GM23338 (cell line): Measurements from ENCODE around the gene TRIM21. TPM values are rescaled to one million over a fixed set of nuclear protein-coding genes. Genes with fewer than 3 reads are reported as not detected.

Source experiments
- ATAC-seq: fragments of 200-7000 bp; cut with Tn5 transposase; 3 replicates; pipeline ENCODE4 v1.9.1; 2020
- DNase-seq: peaks from one replicate; pipeline ENCODE4 v3.0.0-alpha.2; 2015; ENCODE audit warnings: low spot score
- H2AFZ ChIP-seq: fragments of 200-600 bp; sonication (generic); 2 replicates; pipeline ENCODE4 v1.8.0; 2016; ENCODE audit warnings: antibody characterized with exemption, mild to moderate bottlenecking, moderate library complexity
- H3F3A ChIP-seq: fragments of 200-600 bp; sonication (generic); replicated peaks from 2 replicates; pipeline ENCODE4 v1.8.0; 2017; ENCODE audit warnings: antibody characterized with exemption, mixed run types, low read depth
- H3K27ac ChIP-seq: fragments of 200-600 bp; sonication (generic); 2 replicates; pipeline ENCODE4 v1.6.1; 2016; ENCODE audit warnings: low read depth
- H3K27me3 ChIP-seq: fragments of 200-600 bp; sonication (generic); 2 replicates; pipeline ENCODE4 v1.8.0; 2016; ENCODE audit warnings: mild to moderate bottlenecking, mixed run types, moderate library complexity; ENCODE audit not compliant: insufficient read depth
- H3K36me3 ChIP-seq: fragments of 200-600 bp; sonication (generic); 2 replicates; pipeline ENCODE4 v1.8.0; 2016; ENCODE audit warnings: mild to moderate bottlenecking; ENCODE audit not compliant: insufficient read depth
- H3K4me1 ChIP-seq: fragments of 200-600 bp; sonication (generic); 2 replicates; pipeline ENCODE4 v1.8.0; 2016; ENCODE audit warnings: mild to moderate bottlenecking, moderate library complexity; ENCODE audit not compliant: insufficient read depth
- H3K4me2 ChIP-seq: fragments of 200-600 bp; sonication (generic); 2 replicates; pipeline ENCODE4 v1.7.1; 2017; ENCODE audit warnings: mixed run types
- H3K4me3 ChIP-seq: fragments of 200-600 bp; sonication (generic); 2 replicates; pipeline ENCODE4 v1.6.1; 2016; ENCODE audit warnings: mixed run types
- H3K79me2 ChIP-seq: fragments of 200-600 bp; sonication (generic); replicated peaks from 2 replicates; pipeline ENCODE4 v1.8.0; 2017; ENCODE audit warnings: mild to moderate bottlenecking; ENCODE audit not compliant: insufficient read depth
- H3K9me2 ChIP-seq: fragments of 200-600 bp; sonication (generic); 2 replicates; pipeline ENCODE4 v1.8.0; 2017; ENCODE audit not compliant: insufficient read depth
- H4K20me1 ChIP-seq: fragments of 200-600 bp; sonication (generic); replicated peaks from 2 replicates; pipeline ENCODE4 v1.8.0; 2017; ENCODE audit warnings: mild to moderate bottlenecking; ENCODE audit not compliant: insufficient read depth
- H3K27ac Mint-ChIP-seq: 2 replicates; pipeline ENCODE4 v1.8.0; 2020; ENCODE audit warnings: inconsistent platforms, mild to moderate bottlenecking, moderate library complexity, mixed read lengths
- H3K27me3 Mint-ChIP-seq: 3 replicates; pipeline ENCODE4 v1.8.0; 2022; ENCODE audit warnings: low read depth, mild to moderate bottlenecking, moderate library complexity, mixed read lengths, inconsistent platforms; ENCODE audit not compliant: insufficient read depth, poor library complexity
- H3K36me3 Mint-ChIP-seq: 3 replicates; pipeline ENCODE4 v1.8.0; 2021; ENCODE audit warnings: low read depth, mild to moderate bottlenecking, inconsistent platforms, moderate library complexity, mixed read lengths
- H3K4me1 Mint-ChIP-seq: 3 replicates; pipeline ENCODE4 v1.8.0; 2020; ENCODE audit warnings: mild to moderate bottlenecking, inconsistent platforms, mixed read lengths
- H3K4me3 Mint-ChIP-seq: 3 replicates; pipeline ENCODE4 v1.8.0; 2021; ENCODE audit warnings: moderate library complexity, mild to moderate bottlenecking, inconsistent platforms, mixed read lengths
- H3K9me3 Mint-ChIP-seq: 3 replicates; pipeline ENCODE4 v1.8.0; 2020; ENCODE audit warnings: moderate library complexity, mild to moderate bottlenecking, inconsistent platforms, mixed read lengths
- CREB1 ChIP-seq: fragments of 250-450 bp; sonication (Bioruptor Pico); IDR thresholded peaks from 2 replicates; pipeline ENCODE4 v1.5.0; 2020; ENCODE audit warnings: low read depth, mild to moderate bottlenecking, moderate library complexity
- CTCF ChIP-seq, 2 experiments: fragments of 200-600 bp in 1 of 2; sonication (generic) in 1 of 2; conservative IDR thresholded peaks; 2 replicates each; pipeline versions ENCODE4 v1.5.1 to v1.6.1; 2016 to 2017; ENCODE audit warnings: antibody characterized with exemption in 2 of 2, low read depth in 2 of 2, mild to moderate bottlenecking in 2 of 2, moderate library complexity in 1 of 2
- EZH2 ChIP-seq: fragments of 200-600 bp; sonication (generic); IDR thresholded peaks from one replicate; pipeline ENCODE4 v1.8.0; 2017; ENCODE audit warnings: antibody characterized with exemption, mild to moderate bottlenecking, low read depth; ENCODE audit not compliant: unreplicated experiment
- EZH2phosphoT487 ChIP-seq: fragments of 200-600 bp; sonication (generic); IDR thresholded peaks from one replicate; pipeline ENCODE4 v1.8.1; 2018; ENCODE audit warnings: antibody characterized with exemption; ENCODE audit not compliant: unreplicated experiment
- JUNB ChIP-seq: IDR thresholded peaks from one replicate; pipeline ENCODE4 v1.6.1; 2016; ENCODE audit warnings: antibody characterized with exemption; ENCODE audit not compliant: unreplicated experiment
- NANOG ChIP-seq: IDR thresholded peaks from 2 replicates; pipeline ENCODE4 v1.6.1; 2016; ENCODE audit warnings: antibody characterized with exemption, borderline replicate concordance
- POLR2AphosphoS5 ChIP-seq: IDR thresholded peaks from 2 replicates; pipeline ENCODE4 v1.6.1; 2016; ENCODE audit warnings: antibody characterized with exemption, low read depth
- REST ChIP-seq: IDR thresholded peaks from one replicate; pipeline ENCODE4 v1.6.1; 2018; ENCODE audit warnings: antibody characterized with exemption; ENCODE audit not compliant: unreplicated experiment
- STAT1 ChIP-seq: IDR thresholded peaks from one replicate; pipeline ENCODE4 v1.6.1; 2016; ENCODE audit warnings: antibody characterized with exemption; ENCODE audit not compliant: unreplicated experiment
- ZNF331 ChIP-seq: fragments of 250-450 bp; sonication (Bioruptor Pico); IDR thresholded peaks from 2 replicates; pipeline ENCODE4 v1.5.0; 2020; ENCODE audit warnings: low read depth, mild to moderate bottlenecking, moderate library complexity
- ZNF462 ChIP-seq: fragments of 250-450 bp; sonication (Bioruptor Pico); IDR thresholded peaks from 2 replicates; pipeline ENCODE4 v1.5.0; 2020; ENCODE audit warnings: mild to moderate bottlenecking, moderate library complexity
- polyA plus RNA-seq: library from polyadenylated mRNA; unstranded; fragments of >200 nt; fragmentation: Nextera tagmentation; extraction: Ambion mirVana; gene quantifications from 2 replicates; pipeline ENCODE4 v1.2.1, GENCODE V29; 2016
- total RNA-seq: library from RNA; depleted of rRNA; stranded (reverse); fragments of >200 nt; shearing (Covaris generic); gene quantifications from 2 replicates; pipeline ENCODE4 v1.2.3, GENCODE V29; 2014

TRIM21 gene
- total and polyA plus RNA-seq, 2 experiments from 2014 or later = 12.7 to 18.3 TPM

- H3K27me3 Mint-ChIP-seq = no peaks in the 10 kb centered on the region
- no peaks in the 10 kb centered on the region for H3K9me3 Mint-ChIP-seq
Measured at GRCh38 chr11:4368286-4368685, 25.2 kb downstream of the TRIM21 start, which contains the start of gene OR52B4. OR52B4 (minus strand) TSS chr11:4368386; CDS start chr11:4368295, 91 bp downstream.

More at GRCh38 chr11:4368286-4368685, 25.2 kb downstream of the TRIM21 start, which contains the start of gene OR52B4:
- Histone ChIP-seq H2AFZ (no peak within 1 kb of the TSS), H3K27ac (no peak within 1 kb of the TSS), H3K9me2 (0 out of 2 replicates have a peak, but pooled peaks cover 3% of the 10 kb centered on the region), H3K4me1 (no peaks in the 10 kb centered on the region), H3K36me3 (no peaks in the 10 kb centered on the region), H3K79me2 (no peaks in the 10 kb centered on the region), H3K4me2 (no peak within 1 kb of the TSS), H3F3A (no peaks in the 10 kb centered on the region), H3K27me3 (no peaks in the 10 kb centered on the region), H3K4me3 (no peak within 1 kb of the TSS), H4K20me1 (no peaks in the 10 kb centered on the region)
- TF ChIP-seq CREB1 (CRISPR knock-in tag) = no peak
- no peak for TF ChIP-seq CTCF (conservative IDR thresholded peaks at IDR 0.05; ENCODE audit: low read depth in 2 of 2)
- no peak for TF ChIP-seq REST
- TF ChIP-seq EZH2 = no peak
- no peak for TF ChIP-seq POLR2AphosphoS5
- no peak for TF ChIP-seq STAT1
- no peak for TF ChIP-seq EZH2phosphoT487
- no peak for TF ChIP-seq ZNF331 (CRISPR knock-in tag)
- no peak for TF ChIP-seq JUNB
- TF ChIP-seq ZNF462 (CRISPR knock-in tag) = no peak
- TF ChIP-seq NANOG = no peak
- Mint-ChIP-seq H3K36me3 (no peaks in the 10 kb centered on the region), H3K4me3 (no peak within 1 kb of the TSS), H3K27ac (no peak within 1 kb of the TSS), H3K4me1 (no peaks in the 10 kb centered on the region; the same call in 2 of the 3 replicates)
- ATAC-seq = no peak
- no peak for DNase-seq
